Measurements from ENCODE around the gene NEUROG3.

DNA sequence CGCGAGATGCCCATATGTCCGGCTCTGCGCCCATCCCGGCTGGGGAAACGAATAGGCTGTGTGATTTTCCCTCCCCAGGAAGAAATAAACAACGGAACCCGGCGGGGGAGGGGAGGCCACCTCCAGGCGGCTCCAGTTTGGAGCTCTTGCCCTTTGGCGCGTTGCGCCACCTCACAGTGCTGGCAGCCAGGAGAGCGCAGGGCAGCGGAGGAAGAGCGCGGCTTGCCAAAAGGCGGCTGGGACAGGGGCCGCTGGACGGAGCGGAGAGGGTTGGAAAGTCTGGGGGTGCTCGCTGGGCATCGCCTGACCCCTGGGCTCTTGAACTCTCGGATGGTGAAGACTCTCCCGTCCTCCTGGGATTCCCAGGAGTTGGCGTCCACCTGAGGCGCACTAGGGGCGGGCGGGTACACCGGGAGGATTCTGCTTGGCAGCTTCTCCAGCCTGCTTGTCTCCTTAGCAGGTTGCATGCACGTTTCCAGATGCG, 5.3 kb upstream of the NEUROG3 start:
- TF ChIP-seq POLR2A (IDR thresholded peaks at IDR 0.05) = no peak
- TF ChIP-seq, protein P1, sequence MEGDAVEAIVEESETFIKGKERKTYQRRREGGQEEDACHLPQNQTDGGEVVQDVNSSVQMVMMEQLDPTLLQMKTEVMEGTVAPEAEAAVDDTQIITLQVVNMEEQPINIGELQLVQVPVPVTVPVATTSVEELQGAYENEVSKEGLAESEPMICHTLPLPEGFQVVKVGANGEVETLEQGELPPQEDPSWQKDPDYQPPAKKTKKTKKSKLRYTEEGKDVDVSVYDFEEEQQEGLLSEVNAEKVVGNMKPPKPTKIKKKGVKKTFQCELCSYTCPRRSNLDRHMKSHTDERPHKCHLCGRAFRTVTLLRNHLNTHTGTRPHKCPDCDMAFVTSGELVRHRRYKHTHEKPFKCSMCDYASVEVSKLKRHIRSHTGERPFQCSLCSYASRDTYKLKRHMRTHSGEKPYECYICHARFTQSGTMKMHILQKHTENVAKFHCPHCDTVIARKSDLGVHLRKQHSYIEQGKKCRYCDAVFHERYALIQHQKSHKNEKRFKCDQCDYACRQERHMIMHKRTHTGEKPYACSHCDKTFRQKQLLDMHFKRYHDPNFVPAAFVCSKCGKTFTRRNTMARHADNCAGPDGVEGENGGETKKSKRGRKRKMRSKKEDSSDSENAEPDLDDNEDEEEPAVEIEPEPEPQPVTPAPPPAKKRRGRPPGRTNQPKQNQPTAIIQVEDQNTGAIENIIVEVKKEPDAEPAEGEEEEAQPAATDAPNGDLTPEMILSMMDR (IDR thresholded peaks at IDR 0.05) = no peak

All from stomach (tissue), 4 donors.